Tibial artery (tissue), 4 donors: ENCODE measurements around the gene PCYT2.

ENCODE experiments used
- DNase-seq, 2 donors: peaks; one replicate each; pipeline ENCODE4 v3.0.0-alpha.2; 2019
- H3K27ac ChIP-seq, 2 donors: fragments of 200-600 bp; sonication (generic) in 1 of 2; 1 replicate in 1 of 2; 2 replicates in 1 of 2; pipeline ENCODE4 v1.5.1; 2018 to 2019; ENCODE audit warnings: mild to moderate bottlenecking in 1 of 2
- H3K27me3 ChIP-seq, 2 donors: fragments of 200-600 bp; sonication (generic) in 1 of 2; one replicate each; pipeline versions ENCODE4 v1.5.1 to v1.6.0; 2016 to 2019
- H3K36me3 ChIP-seq, 3 donors: fragments of 200-600 bp; sonication (generic) in 2 of 3; one replicate each; pipeline ENCODE4 v1.5.1; 2016 to 2019; ENCODE audit warnings: mild to moderate bottlenecking in 2 of 3
- H3K4me1 ChIP-seq, 4 donors: fragments of 200-600 bp; sonication (generic) in 2 of 4; 1 replicate in 3 of 4; 2 replicates in 1 of 4; pipeline ENCODE4 v1.5.1; 2016 to 2019
- H3K4me3 ChIP-seq, 2 donors: fragments of 200-600 bp; sonication (generic) in 1 of 2; 1 replicate in 1 of 2; 2 replicates in 1 of 2; pipeline ENCODE4 v1.5.1; 2018 to 2019; ENCODE audit warnings: mild to moderate bottlenecking in 2 of 2
- H3K9me3 ChIP-seq, 3 donors: fragments of 200-600 bp; sonication (generic) in 1 of 3; one replicate each; pipeline ENCODE4 v1.5.1; 2016 to 2019
- CTCF ChIP-seq, 2 experiments: fragments of 200-600 bp in 1 of 2; fragments of 450-650 bp in 1 of 2; IDR thresholded peaks; one replicate each; pipeline ENCODE4 v1.5.1; 2017 to 2019; ENCODE audit warnings: antibody characterized with exemption in 2 of 2, mild to moderate bottlenecking in 1 of 2, moderate library complexity in 1 of 2
- intact Hi-C: fragments of 100-400 bp; cut with DNase I; formaldehyde crosslinking; loops from one replicate; pipeline ENCODE4 v1.15.0; 2023; ENCODE audit warnings: low total_unique reads

Gene PCYT2

GRCh38 chr17:81900181-81900820, 10.9 kb downstream of the PCYT2 start:
- DNase-seq, result no peak
- no peak overlapping the region for H3K4me3 ChIP-seq
- TF ChIP-seq CTCF (IDR thresholded peaks at IDR 0.05), result no peak
- H3K9me3 ChIP-seq, result no peaks in the 10 kb centered on the region
- H3K27me3 ChIP-seq, result no peaks in the 10 kb centered on the region
- intact Hi-C loops, result no loop called here
- no peak overlapping the region for H3K27ac ChIP-seq
- peaks cover 0 to 22% (median 15%) of the 10 kb centered on the region in 4 donors for H3K4me1 ChIP-seq
- peaks cover 33 to 75% (median 38%) of the 10 kb centered on the region in 3 donors for H3K36me3 ChIP-seq

GRCh38 chr17:81899514-81900166, 11.6 kb downstream of the PCYT2 start:
- Histone ChIP-seq H3K27ac (no peak overlapping the region), H3K36me3 (peaks cover 36 to 74% (median 40%) of the 10 kb centered on the region in 3 donors)

GRCh38 chr17:81898885-81899284, 12.3 kb downstream of the PCYT2 start:
- no peak overlapping the region for H3K27ac ChIP-seq
- H3K4me3 ChIP-seq, result no peak overlapping the region
- intact Hi-C loops, result no loop called here
- H3K9me3 ChIP-seq, result no peaks in the 10 kb centered on the region
- H3K36me3 ChIP-seq, result peaks cover 36 to 74% (median 40%) of the 10 kb centered on the region in 3 donors
- no peaks in the 10 kb centered on the region for H3K27me3 ChIP-seq
- no peak for DNase-seq
- peaks cover 0 to 22% (median 15%) of the 10 kb centered on the region in 4 donors for H3K4me1 ChIP-seq
- TF ChIP-seq CTCF (IDR thresholded peaks at IDR 0.05), result no peak

More at GRCh38 chr17:81899514-81900166, 11.6 kb downstream of the PCYT2 start:
- H3K4me3 ChIP-seq, result no peak overlapping the region
- intact Hi-C loops, result no loop called here
- H3K4me1 ChIP-seq, result peaks cover 0 to 22% (median 15%) of the 10 kb centered on the region in 4 donors
- no peak for TF ChIP-seq CTCF (IDR thresholded peaks at IDR 0.05)
- no peaks in the 10 kb centered on the region for H3K27me3 ChIP-seq
- no peak for DNase-seq
- H3K9me3 ChIP-seq, result no peaks in the 10 kb centered on the region

- no peak overlapping the region for H3K27ac ChIP-seq
- no peak for TF ChIP-seq CTCF (IDR thresholded peaks at IDR 0.05)
- intact Hi-C loops, result no loop called here
- no peak for DNase-seq
- H3K36me3 ChIP-seq, result peaks cover 36 to 71% (median 40%) of the 10 kb centered on the region in 3 donors
- no peaks in the 10 kb centered on the region for H3K9me3 ChIP-seq
- no peaks in the 10 kb centered on the region for H3K27me3 ChIP-seq
- no peak overlapping the region for H3K4me3 ChIP-seq
- peaks cover 0 to 21% (median 16%) of the 10 kb centered on the region in 4 donors for H3K4me1 ChIP-seq
Observed at GRCh38 chr17:81898029-81898866, 13.0 kb downstream of the PCYT2 start.

GRCh38 chr17:81895400-81895799, 15.8 kb downstream of the PCYT2 start:
- Histone ChIP-seq H3K4me1 (peaks cover 0 to 21% (median 13%) of the 10 kb centered on the region in 4 donors), H3K27me3 (no peaks in the 10 kb centered on the region), H3K9me3 (no peaks in the 10 kb centered on the region), H3K4me3 (no peak overlapping the region), H3K36me3 (peaks cover 36 to 66% (median 36%) of the 10 kb centered on the region in 3 donors), H3K27ac (no peak overlapping the region)
- DNase-seq, result no peak
- intact Hi-C loops, result no loop called here
- no peak for TF ChIP-seq CTCF (IDR thresholded peaks at IDR 0.05)
